HCT116 (cell line): ENCODE measurements around the gene STK24. TPM values are rescaled to one million over a fixed set of nuclear protein-coding genes. Genes with fewer than 3 reads are reported as not detected.

Source experiments
- ATAC-seq: fragments of 200-7000 bp; cut with Tn5 transposase; 2 replicates; pipeline ENCODE4 v1.9.1; 2020; ENCODE audit warnings: mild to moderate bottlenecking, moderate library complexity
- BruUV-seq: library from RNA; stranded (reverse); fragments of 400-500 nt; replicated peaks from 2 replicates; lab custom pipeline; 2021; lab: Mats Ljungman, UMichigan
- CTCF ChIA-PET: fragments of 300-600 bp; sonication (Branson Sonifier 250); formaldehyde crosslinking; loops from one replicate; lab custom pipeline; 2021; ENCODE audit warnings: antibody characterized with exemption; lab: Charles Lee
- POLR2A ChIA-PET: fragments of 300-600, 350-600 bp; sonication (Branson Sonifier 250); formaldehyde crosslinking; loops from one replicate; lab custom pipeline; 2021; ENCODE audit warnings: antibody characterized with exemption; lab: Charles Lee
- RAD21 ChIA-PET, 2 experiments: fragments of 300-600 bp; sonication (Branson Sonifier 250); formaldehyde crosslinking; loops; one replicate each; lab custom pipeline; 2023; ENCODE audit warnings: low total read pairs in 2 of 2; ENCODE audit not compliant: uncharacterized antibody in 2 of 2, unreplicated experiment in 2 of 2, low non-redundant PET in 1 of 2; lab: Charles Lee
- DNase-seq: peaks from one replicate; pipeline ENCODE4 v3.0.0-alpha.2; 2010; ENCODE audit warnings: low read depth, low spot score
- H2AFZ ChIP-seq: fragments of 200-600 bp; shearing (Covaris generic), sonication (generic); 2 replicates; pipeline ENCODE4 v1.6.1; 2017; ENCODE audit warnings: low read depth, mixed run types, mixed read lengths, antibody characterized with exemption, low read length; ENCODE audit not compliant: poor library complexity, severe bottlenecking
- H3K27ac ChIP-seq: 2 replicates; pipeline ENCODE4 v1.5.1; 2012; ENCODE audit warnings: low read depth, low read length
- H3K27me3 ChIP-seq: fragments of 200-600 bp; sonication (generic); 2 replicates; pipeline ENCODE4 v1.6.1; 2016; ENCODE audit warnings: mixed run types, low read length, mixed read lengths; ENCODE audit not compliant: insufficient read depth
- H3K36me3 ChIP-seq, 2 experiments: fragments of 200-500 bp in 1 of 2; fragments of 200-600 bp in 1 of 2; sonication (Bioruptor generic) in 1 of 2; sonication (generic) in 1 of 2; 2 replicates each; pipeline versions ENCODE4 v1.5.1 to v1.6.1; 2014 to 2016; ENCODE audit warnings: low read length in 2 of 2, inconsistent platforms in 1 of 2, mixed read lengths in 1 of 2, mixed run types in 1 of 2; ENCODE audit not compliant: insufficient read depth in 2 of 2, control insufficient read depth in 1 of 2
- H3K4me1 ChIP-seq, 2 experiments: fragments of 200-600 bp in 1 of 2; sonication (generic) in 1 of 2; 2 replicates each; pipeline versions ENCODE4 v1.5.1 to v1.6.1; 2012 to 2017; ENCODE audit warnings: low read length in 2 of 2, inconsistent platforms in 1 of 2, mild to moderate bottlenecking in 1 of 2, mixed read lengths in 1 of 2, mixed run types in 1 of 2, moderate library complexity in 1 of 2; ENCODE audit not compliant: insufficient read depth in 2 of 2, control insufficient read depth in 1 of 2
- H3K4me2 ChIP-seq: fragments of 200-600 bp; sonication (generic); 2 replicates; pipeline ENCODE4 v1.6.1; 2017; ENCODE audit warnings: mixed run types, low read length, mixed read lengths
- H3K4me3 ChIP-seq, 2 experiments: fragments of 200-600 bp in 1 of 2; sonication (generic) in 1 of 2; replicated peaks in 1 of 2; 2 replicates each; pipeline ENCODE4 v1.5.1; 2011 to 2016; ENCODE audit warnings: low read length in 2 of 2, control low read depth in 1 of 2, low read depth in 1 of 2, mild to moderate bottlenecking in 1 of 2, mixed read lengths in 1 of 2, mixed run types in 1 of 2
- H3K79me2 ChIP-seq: fragments of 200-600 bp; sonication (generic); 2 replicates; pipeline ENCODE4 v1.6.1; 2017; ENCODE audit warnings: mild to moderate bottlenecking, mixed run types, low read length, moderate library complexity, mixed read lengths; ENCODE audit not compliant: insufficient read depth
- H3K9ac ChIP-seq: fragments of 200-600 bp; sonication (generic); 2 replicates; pipeline ENCODE4 v1.6.1; 2016; ENCODE audit warnings: low read length, mixed read lengths
- H3K9me2 ChIP-seq: fragments of 200-600 bp; sonication (generic), shearing (Covaris generic); 2 replicates; pipeline ENCODE4 v1.6.1; 2017; ENCODE audit warnings: mixed run types, mild to moderate bottlenecking, moderate library complexity; ENCODE audit not compliant: insufficient read depth
- H3K9me3 ChIP-seq, 2 experiments: fragments of 200-500 bp in 1 of 2; fragments of 200-600 bp in 1 of 2; sonication (Bioruptor generic) in 1 of 2; sonication (generic) in 1 of 2; 2 replicates each; pipeline ENCODE4 v1.6.1; 2014 to 2017; ENCODE audit warnings: low read length in 2 of 2, mixed read lengths in 2 of 2, inconsistent platforms in 1 of 2, low read depth in 1 of 2, mild to moderate bottlenecking in 1 of 2, mixed run types in 1 of 2, moderate library complexity in 1 of 2; ENCODE audit not compliant: control insufficient read depth in 1 of 2, insufficient read depth in 1 of 2
- H4K20me1 ChIP-seq: fragments of 200-600 bp; sonication (generic), shearing (Covaris generic); 2 replicates; pipeline ENCODE4 v1.6.1; 2017; ENCODE audit warnings: mixed run types, mild to moderate bottlenecking, moderate library complexity; ENCODE audit not compliant: insufficient read depth
- ELF1 ChIP-seq: IDR thresholded peaks from 2 replicates; pipeline ENCODE4 v1.6.1; 2012; ENCODE audit warnings: low read depth, borderline replicate concordance
- EZH2 ChIP-seq: fragments of 200-600 bp; sonication (generic); IDR thresholded peaks from 2 replicates; pipeline ENCODE4 v1.6.1; 2017; ENCODE audit warnings: antibody characterized with exemption, mixed run types
- EZH2phosphoT487 ChIP-seq: fragments of 200-600 bp; IDR thresholded peaks from 2 replicates; pipeline ENCODE4 v1.6.1; 2018; ENCODE audit warnings: antibody characterized with exemption, borderline replicate concordance
- JUND ChIP-seq: IDR thresholded peaks from 2 replicates; pipeline ENCODE4 v1.6.1; 2012
- POLR2AphosphoS5 ChIP-seq: IDR thresholded peaks from 2 replicates; pipeline ENCODE4 v1.6.1; 2011; ENCODE audit warnings: mild to moderate bottlenecking, low read depth, low read length, moderate library complexity
- RAD21 ChIP-seq: IDR thresholded peaks from 2 replicates; pipeline ENCODE4 v1.6.1; 2012; ENCODE audit warnings: low read depth, mild to moderate bottlenecking
- TCF7L2 ChIP-seq: IDR thresholded peaks from 2 replicates; pipeline ENCODE4 v1.7.0; 2011; ENCODE audit warnings: borderline replicate concordance, inconsistent platforms; ENCODE audit not compliant: insufficient read depth, insufficient read length; ENCODE audit errors: extremely low read depth
- ZFX ChIP-seq: fragments of 450-650 bp; IDR thresholded peaks from 2 replicates; pipeline ENCODE4 v1.6.1; 2017
- intact Hi-C: fragments of 100-400 bp; cut with micrococcal nuclease; formaldehyde crosslinking; loops from 2 replicates; pipeline ENCODE4 v1.10.0; 2022
- total RNA-seq: library from RNA; stranded (reverse); gene quantifications from one replicate; pipeline ENCODE4 v1.2.1, GENCODE V29; 2021; ENCODE audit not compliant: unreplicated experiment
- TF ChIP-seq, protein P1 (sequence below): IDR thresholded peaks from 2 replicates; pipeline ENCODE4 v1.6.1; 2012
- TF ChIP-seq, protein P2 (sequence below), 3 experiments: fragments of 200-600 bp in 1 of 3; sonication (generic) in 1 of 3; IDR thresholded peaks in 2 of 3; conservative IDR thresholded peaks in 1 of 3; 2 replicates each; pipeline ENCODE4 v1.5.1; 2012 to 2017; ENCODE audit warnings: low read depth in 2 of 3, low read length in 2 of 3, antibody characterized with exemption in 1 of 3, borderline replicate concordance in 1 of 3, control low read depth in 1 of 3, mild to moderate bottlenecking in 1 of 3, mixed read lengths in 1 of 3, mixed run types in 1 of 3, moderate library complexity in 1 of 3; ENCODE audit not compliant: insufficient read depth in 1 of 3

Gene STK24
- total RNA-seq, 1 experiment from 2014 or later, result 137 TPM

DNA sequence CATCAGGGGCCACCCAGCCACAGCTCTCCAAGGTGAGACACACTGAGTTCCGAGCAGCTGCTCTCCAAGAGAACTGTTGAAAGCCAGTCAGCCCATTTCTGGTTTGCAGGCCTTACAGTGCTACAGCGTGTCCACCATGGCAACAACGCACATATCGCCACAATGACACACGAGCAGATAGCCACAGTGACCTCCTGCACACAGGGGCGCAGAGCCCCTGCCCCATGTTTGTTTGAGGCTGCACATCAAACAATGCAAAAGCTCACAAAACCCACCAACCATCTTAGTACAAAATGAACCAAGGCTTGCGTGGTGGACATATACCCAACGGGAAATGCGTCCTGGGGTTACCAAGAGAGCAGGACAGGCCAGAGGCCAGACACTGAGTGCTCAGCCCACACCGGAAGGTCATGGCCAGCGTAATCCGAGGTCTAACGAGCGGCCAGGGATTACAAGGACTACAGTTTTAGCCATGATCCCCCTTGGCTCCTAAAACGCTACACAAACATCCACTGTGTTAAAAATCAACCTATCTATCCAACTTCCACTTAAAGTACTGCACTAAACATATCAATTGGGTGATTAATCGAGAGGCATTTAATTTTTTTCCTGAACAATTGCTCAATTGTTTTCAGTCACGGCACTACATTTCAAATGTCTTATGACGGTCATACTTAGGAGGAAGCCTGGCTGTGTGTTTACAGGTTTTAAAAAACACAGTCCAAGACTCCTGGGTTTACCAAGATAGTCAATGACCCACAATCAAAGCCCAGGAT, 56.0 kb downstream of the STK24 start (continued):
- TF ChIP-seq ELF1, result no peak

DNA sequence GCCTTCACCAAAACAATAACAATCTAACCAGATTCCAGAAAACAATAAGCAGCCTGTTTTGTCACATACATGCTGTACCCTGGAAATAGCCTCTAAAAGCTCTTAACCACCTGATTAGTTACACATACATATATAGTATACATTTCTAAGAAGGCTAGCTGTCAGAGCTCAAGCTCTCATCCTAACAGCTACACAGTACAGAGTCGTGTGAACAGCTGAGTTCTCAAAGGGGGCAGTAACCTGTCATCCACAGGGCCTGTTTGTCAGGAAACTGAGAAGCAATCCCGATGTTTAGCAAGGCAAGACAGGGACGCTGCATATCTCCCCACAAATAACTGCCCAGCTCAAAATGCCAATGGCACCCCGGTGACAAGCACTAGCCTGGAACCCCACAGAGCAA, 56.9 kb downstream of the STK24 start:
- ChIA-PET RAD21 (no interaction called here), CTCF (interaction anchor here (0.9 kb wide), 1 partner anchor 133 kb away, joined by 3 read pairs; no protein-coding TSS in a partner anchor)
- intact Hi-C loops, result no loop called here

More for the DNA sequence above, 56.9 kb downstream of the STK24 start:
- DNase-seq (no peak), ATAC-seq (no peak)
- H3K27ac ChIP-seq, result no peak overlapping the region
- H3K4me3 ChIP-seq, result no peak overlapping the region
- no peaks in the 10 kb centered on the region for H3K27me3 ChIP-seq
- H3K79me2 ChIP-seq, result peaks cover 100% of the 10 kb centered on the region
- peaks cover 8% of the 10 kb centered on the region; the same call in 1 of the 2 replicates for H4K20me1 ChIP-seq
- H3K9me2 ChIP-seq, result no peaks in the 10 kb centered on the region
- no peak overlapping the region for H2AFZ ChIP-seq
- BruUV-seq, result no TSS peak
- POLR2A ChIA-PET, result no interaction called here
- H3K36me3 ChIP-seq, result peaks cover 0 to 12% of the 10 kb centered on the region in 2 experiments; a peak in 1 of 4 replicates
- peaks cover 0 to 13% of the 10 kb centered on the region in 2 experiments; a peak in 1 of 4 replicates for H3K4me1 ChIP-seq
- H3K9me3 ChIP-seq, result no peaks in the 10 kb centered on the region
- TF ChIP-seq ELF1, result no peak
- TF ChIP-seq ZFX, result no peak
- TF ChIP-seq POLR2AphosphoS5, result no peak
- no peak for TF ChIP-seq EZH2
- no peak for TF ChIP-seq EZH2phosphoT487
- TF ChIP-seq, protein P1, sequence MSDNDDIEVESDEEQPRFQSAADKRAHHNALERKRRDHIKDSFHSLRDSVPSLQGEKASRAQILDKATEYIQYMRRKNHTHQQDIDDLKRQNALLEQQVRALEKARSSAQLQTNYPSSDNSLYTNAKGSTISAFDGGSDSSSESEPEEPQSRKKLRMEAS, result no peak
- no peak for TF ChIP-seq JUND
- TF ChIP-seq, protein P2, sequence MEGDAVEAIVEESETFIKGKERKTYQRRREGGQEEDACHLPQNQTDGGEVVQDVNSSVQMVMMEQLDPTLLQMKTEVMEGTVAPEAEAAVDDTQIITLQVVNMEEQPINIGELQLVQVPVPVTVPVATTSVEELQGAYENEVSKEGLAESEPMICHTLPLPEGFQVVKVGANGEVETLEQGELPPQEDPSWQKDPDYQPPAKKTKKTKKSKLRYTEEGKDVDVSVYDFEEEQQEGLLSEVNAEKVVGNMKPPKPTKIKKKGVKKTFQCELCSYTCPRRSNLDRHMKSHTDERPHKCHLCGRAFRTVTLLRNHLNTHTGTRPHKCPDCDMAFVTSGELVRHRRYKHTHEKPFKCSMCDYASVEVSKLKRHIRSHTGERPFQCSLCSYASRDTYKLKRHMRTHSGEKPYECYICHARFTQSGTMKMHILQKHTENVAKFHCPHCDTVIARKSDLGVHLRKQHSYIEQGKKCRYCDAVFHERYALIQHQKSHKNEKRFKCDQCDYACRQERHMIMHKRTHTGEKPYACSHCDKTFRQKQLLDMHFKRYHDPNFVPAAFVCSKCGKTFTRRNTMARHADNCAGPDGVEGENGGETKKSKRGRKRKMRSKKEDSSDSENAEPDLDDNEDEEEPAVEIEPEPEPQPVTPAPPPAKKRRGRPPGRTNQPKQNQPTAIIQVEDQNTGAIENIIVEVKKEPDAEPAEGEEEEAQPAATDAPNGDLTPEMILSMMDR (IDR thresholded peaks at IDR 0.05 in 2 of 3, conservative IDR thresholded peaks at IDR 0.05 in 1 of 3; ENCODE audit: borderline replicate concordance in 1 of 3, insufficient read depth in 1 of 3, low read depth in 2 of 3, low read length in 2 of 3), result no peak
- no peak for TF ChIP-seq TCF7L2
- no peak for TF ChIP-seq RAD21
- no peak overlapping the region for H3K9ac ChIP-seq
- H3K4me2 ChIP-seq, result no peak overlapping the region
